OCI-LY7 (cell line): ENCODE results near the gene GAPDHS. TPM values are rescaled to one million over a fixed set of nuclear protein-coding genes. Genes with fewer than 3 reads are reported as not detected.

Source experiments
- BruUV-seq: library from RNA; stranded (reverse); fragments of 400-500 nt; replicated peaks from 2 replicates; lab custom pipeline; 2021; lab: Mats Ljungman, UMichigan
- CTCF ChIA-PET: fragments of 300-600 bp; sonication (Branson Sonifier 250); formaldehyde crosslinking; loops from one replicate; lab custom pipeline; 2022; ENCODE audit warnings: antibody characterized with exemption; ENCODE audit not compliant: unreplicated experiment; lab: Charles Lee
- POLR2A ChIA-PET: fragments of 300-600 bp; sonication (Branson Sonifier 250); formaldehyde crosslinking; loops from one replicate; lab custom pipeline; 2022; ENCODE audit warnings: antibody characterized with exemption; lab: Charles Lee
- DNase-seq: peaks from one replicate; pipeline ENCODE4 v3.0.0-alpha.2; 2015; ENCODE audit warnings: low spot score
- H2AFZ ChIP-seq: fragments of 200-600 bp; sonication (generic), shearing (Covaris generic); 2 replicates; pipeline ENCODE4 v1.6.1; 2014; ENCODE audit warnings: mild to moderate bottlenecking, antibody characterized with exemption, low read length, moderate library complexity
- H3K27ac ChIP-seq: fragments of 200-600 bp; sonication (generic); 2 replicates; pipeline ENCODE4 v1.5.1; 2014; ENCODE audit warnings: mixed run types, low read depth, mild to moderate bottlenecking, moderate library complexity, low read length, inconsistent platforms; ENCODE audit not compliant: poor library complexity, severe bottlenecking
- H3K36me3 ChIP-seq: fragments of 200-600 bp; sonication (generic); 2 replicates; pipeline ENCODE4 v1.6.1; 2014; ENCODE audit warnings: mild to moderate bottlenecking, antibody characterized with exemption, low read length, moderate library complexity, mixed read lengths; ENCODE audit not compliant: insufficient read depth
- H3K4me1 ChIP-seq: fragments of 200-600 bp; sonication (generic); 2 replicates; pipeline ENCODE4 v1.5.1; 2014; ENCODE audit warnings: mild to moderate bottlenecking, low read length; ENCODE audit not compliant: insufficient read depth, poor library complexity, severe bottlenecking
- H3K4me2 ChIP-seq: fragments of 200-600 bp; sonication (generic); 2 replicates; pipeline ENCODE4 v1.6.1; 2014; ENCODE audit warnings: mild to moderate bottlenecking, low read length
- H3K4me3 ChIP-seq: fragments of 200-600 bp; sonication (generic); 2 replicates; pipeline ENCODE4 v1.5.1; 2014; ENCODE audit warnings: mild to moderate bottlenecking, low read depth, low read length; ENCODE audit not compliant: poor library complexity, severe bottlenecking
- H3K79me2 ChIP-seq: fragments of 200-600 bp; sonication (generic); 2 replicates; pipeline ENCODE4 v1.6.1; 2016; ENCODE audit warnings: low read depth, mild to moderate bottlenecking, low read length, moderate library complexity, mixed read lengths; ENCODE audit not compliant: insufficient read depth
- H3K9me2 ChIP-seq: fragments of 200-600 bp; sonication (generic); 2 replicates; pipeline ENCODE4 v1.6.1; 2016; ENCODE audit warnings: mild to moderate bottlenecking, low read length, mixed read lengths; ENCODE audit not compliant: insufficient read depth
- H3K9me3 ChIP-seq: fragments of 200-600 bp; sonication (generic); 2 replicates; pipeline ENCODE4 v1.6.1; 2014; ENCODE audit warnings: mild to moderate bottlenecking, mixed run types, low read length, mixed read lengths
- H4K20me1 ChIP-seq: fragments of 200-600 bp; sonication (generic); 2 replicates; pipeline ENCODE4 v1.6.1; 2014; ENCODE audit warnings: mild to moderate bottlenecking, antibody characterized with exemption, low read length, moderate library complexity, mixed read lengths; ENCODE audit not compliant: insufficient read depth
- EZH2phosphoT487 ChIP-seq: fragments of 200-600 bp; sonication (generic); IDR thresholded peaks from 2 replicates; pipeline ENCODE4 v1.6.1; 2018; ENCODE audit warnings: low read depth, borderline replicate concordance, mild to moderate bottlenecking, mixed run types, antibody characterized with exemption, low read length, moderate library complexity, mixed read lengths
- intact Hi-C: fragments of 100-400 bp; cut with micrococcal nuclease; formaldehyde crosslinking; loops from one replicate; pipeline ENCODE4 v1.10.0; 2022; ENCODE audit not compliant: unreplicated experiment
- total RNA-seq, 2 experiments: library from RNA; depleted of rRNA in 1 of 2; stranded (reverse); fragments of >200 nt in 1 of 2; shearing (Covaris generic) in 1 of 2; gene quantifications; 2 replicates each; pipeline ENCODE4 v1.2.3, GENCODE V29; 2014 to 2022
- TF ChIP-seq, protein P1 (sequence below): fragments of 200-600 bp; sonication (generic); conservative IDR thresholded peaks from 2 replicates; pipeline ENCODE4 v1.5.1; 2014; ENCODE audit warnings: mild to moderate bottlenecking, antibody characterized with exemption, low read length, moderate library complexity, mixed read lengths

GAPDHS gene
- total RNA-seq, 2 experiments from 2014 or later = not detected

DNA sequence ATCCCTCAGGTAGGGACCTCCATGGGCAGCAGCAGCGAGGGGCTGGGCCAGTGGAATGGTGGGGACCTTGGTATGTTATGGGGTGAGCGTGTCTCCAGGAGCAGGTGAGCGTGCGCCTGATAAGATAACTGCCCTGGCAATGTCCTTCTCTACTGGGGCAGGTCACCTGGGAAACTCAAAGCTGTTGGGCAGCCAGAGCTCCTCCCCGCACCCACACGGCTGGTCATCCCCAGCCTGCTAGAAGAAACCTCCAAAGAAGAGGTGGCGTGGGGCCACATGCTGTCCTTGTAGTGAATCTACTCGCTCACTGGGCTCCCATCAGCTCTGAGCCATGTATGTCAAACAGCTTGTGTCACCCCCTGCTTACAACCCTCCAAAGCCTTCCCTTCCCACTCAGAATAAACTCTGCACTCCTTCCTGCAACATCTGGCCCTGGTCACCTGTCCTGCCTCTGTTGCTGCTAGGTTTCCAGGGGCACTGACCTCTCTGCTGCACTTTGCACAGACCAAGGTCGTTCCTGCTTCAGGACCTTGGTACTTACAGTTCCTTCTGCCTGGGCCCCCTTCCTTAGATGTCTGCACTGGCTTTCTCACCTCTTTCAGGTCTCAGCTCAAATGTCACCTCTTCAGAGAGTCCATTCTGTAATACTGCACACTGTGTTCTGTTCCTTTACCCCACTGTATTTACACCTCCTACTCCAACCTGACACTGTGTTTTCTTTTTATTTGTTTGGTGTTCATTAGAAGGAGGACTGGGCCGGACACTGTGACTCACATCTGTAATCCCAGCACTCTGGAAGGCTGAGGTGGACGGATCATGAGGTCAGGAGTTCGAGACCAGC lies 32.0 kb downstream of the GAPDHS start:
- no TSS peak for BruUV-seq
- Histone ChIP-seq H3K9me2 (no peaks in the 10 kb centered on the region), H2AFZ (no peak overlapping the region), H4K20me1 (no peaks in the 10 kb centered on the region), H3K9me3 (no peaks in the 10 kb centered on the region), H3K4me2 (no peak overlapping the region), H3K4me1 (no peaks in the 10 kb centered on the region), H3K36me3 (no peaks in the 10 kb centered on the region), H3K27ac (no peak overlapping the region), H3K79me2 (no peaks in the 10 kb centered on the region), H3K4me3 (no peak overlapping the region)
- TF ChIP-seq, protein P1, sequence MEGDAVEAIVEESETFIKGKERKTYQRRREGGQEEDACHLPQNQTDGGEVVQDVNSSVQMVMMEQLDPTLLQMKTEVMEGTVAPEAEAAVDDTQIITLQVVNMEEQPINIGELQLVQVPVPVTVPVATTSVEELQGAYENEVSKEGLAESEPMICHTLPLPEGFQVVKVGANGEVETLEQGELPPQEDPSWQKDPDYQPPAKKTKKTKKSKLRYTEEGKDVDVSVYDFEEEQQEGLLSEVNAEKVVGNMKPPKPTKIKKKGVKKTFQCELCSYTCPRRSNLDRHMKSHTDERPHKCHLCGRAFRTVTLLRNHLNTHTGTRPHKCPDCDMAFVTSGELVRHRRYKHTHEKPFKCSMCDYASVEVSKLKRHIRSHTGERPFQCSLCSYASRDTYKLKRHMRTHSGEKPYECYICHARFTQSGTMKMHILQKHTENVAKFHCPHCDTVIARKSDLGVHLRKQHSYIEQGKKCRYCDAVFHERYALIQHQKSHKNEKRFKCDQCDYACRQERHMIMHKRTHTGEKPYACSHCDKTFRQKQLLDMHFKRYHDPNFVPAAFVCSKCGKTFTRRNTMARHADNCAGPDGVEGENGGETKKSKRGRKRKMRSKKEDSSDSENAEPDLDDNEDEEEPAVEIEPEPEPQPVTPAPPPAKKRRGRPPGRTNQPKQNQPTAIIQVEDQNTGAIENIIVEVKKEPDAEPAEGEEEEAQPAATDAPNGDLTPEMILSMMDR = no peak
- TF ChIP-seq EZH2phosphoT487 = no peak
- intact Hi-C loops = no loop called here
- DNase-seq = no peak
- CTCF ChIA-PET = interaction anchor here (1.1 kb wide), 1 partner anchor 78 kb away, joined by 3 read pairs; no protein-coding TSS in a partner anchor
- POLR2A ChIA-PET = interaction anchor here (0.7 kb wide), 2 partner anchors 13 to 210 kb away, joined by 4 to 8 read pairs; no protein-coding TSS in a partner anchor

DNA sequence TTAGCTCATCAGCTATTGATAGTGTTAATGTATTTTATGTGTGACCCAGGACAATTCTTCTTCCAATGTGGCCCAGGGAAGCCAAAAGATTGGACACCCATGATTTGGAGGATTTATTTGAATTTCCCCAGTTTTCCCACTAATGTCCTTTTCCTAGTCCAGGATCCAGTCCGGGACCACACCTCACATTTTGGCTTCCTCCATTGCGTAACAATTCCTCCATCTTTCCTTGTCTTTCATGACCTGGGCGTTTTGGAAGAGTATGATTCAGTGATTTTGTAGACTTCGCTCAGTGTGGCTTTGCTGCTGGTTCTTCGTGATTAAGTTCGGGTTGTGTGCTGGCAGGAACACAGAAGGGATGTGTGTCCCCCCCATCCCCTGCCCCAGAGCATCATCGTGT lies 33.5 kb downstream of the GAPDHS start:
- intact Hi-C loops = no loop called here
- TF ChIP-seq, protein P1 = no peak
- TF ChIP-seq EZH2phosphoT487 = no peak
- no peaks in the 10 kb centered on the region for H3K9me2 ChIP-seq
- POLR2A ChIA-PET = interaction anchor here (0.6 kb wide), 1 partner anchor 435 kb away, joined by 3 read pairs; no protein-coding TSS in a partner anchor
- CTCF ChIA-PET = no interaction called here
- H3K4me3 ChIP-seq = no peak overlapping the region
- H3K79me2 ChIP-seq = no peaks in the 10 kb centered on the region
- H3K4me1 ChIP-seq = no peaks in the 10 kb centered on the region
- H3K4me2 ChIP-seq = no peak overlapping the region
- no peaks in the 10 kb centered on the region for H4K20me1 ChIP-seq
- no peak for DNase-seq
- no peaks in the 10 kb centered on the region for H3K9me3 ChIP-seq
- no peaks in the 10 kb centered on the region for H3K36me3 ChIP-seq
- no peak overlapping the region for H2AFZ ChIP-seq
- no TSS peak for BruUV-seq
- H3K27ac ChIP-seq = no peak overlapping the region

DNA sequence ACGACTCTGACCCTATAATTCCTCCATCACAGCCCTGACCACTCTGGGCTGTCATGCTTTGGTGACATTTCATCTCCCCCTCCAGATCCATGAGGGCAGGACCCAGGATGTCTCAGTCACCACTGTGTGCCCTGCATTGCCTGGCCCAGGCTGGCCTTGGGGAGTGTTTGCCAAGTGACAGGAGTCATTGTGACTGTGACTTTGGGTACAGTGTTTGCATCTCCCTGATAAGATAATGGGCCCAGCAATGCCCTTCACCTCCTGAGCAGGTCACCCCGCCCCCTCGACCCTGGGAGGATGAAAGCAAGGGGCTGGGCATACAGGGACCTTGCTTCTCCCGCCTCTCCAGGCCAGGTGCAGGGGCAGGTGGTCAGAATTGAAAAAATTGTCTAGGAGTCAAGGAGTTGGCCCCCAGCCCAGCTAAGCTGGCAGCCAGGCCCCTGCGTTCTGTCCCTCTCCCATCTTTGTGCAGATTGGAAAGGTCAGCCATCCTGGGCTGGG lies 36.1 kb downstream of the GAPDHS start:
- ChIA-PET CTCF (no interaction called here), POLR2A (no interaction called here)
- TF ChIP-seq, protein P1 = no peak
- TF ChIP-seq EZH2phosphoT487 = no peak
- no TSS peak for BruUV-seq
- H2AFZ ChIP-seq = no peak overlapping the region
- H3K4me1 ChIP-seq = no peaks in the 10 kb centered on the region
- H3K36me3 ChIP-seq = no peaks in the 10 kb centered on the region
- no peaks in the 10 kb centered on the region for H3K9me3 ChIP-seq
- intact Hi-C loops = no loop called here
- no peaks in the 10 kb centered on the region for H3K9me2 ChIP-seq
- H3K79me2 ChIP-seq = no peaks in the 10 kb centered on the region
- no peaks in the 10 kb centered on the region for H4K20me1 ChIP-seq
- no peak overlapping the region for H3K4me3 ChIP-seq
- no peak overlapping the region for H3K4me2 ChIP-seq
- DNase-seq = no peak
- no peak overlapping the region for H3K27ac ChIP-seq
